Fibroblast of mammary gland (primary cell): ENCODE data around the gene PINK1.

Experiments used
- DNase-seq: peaks from one replicate; pipeline ENCODE4 v3.0.0-alpha.2; 2010; ENCODE audit warnings: low read depth
- H3K4me3 ChIP-seq: 2 replicates; pipeline ENCODE4 v1.5.1; 2011; ENCODE audit warnings: low read depth, mild to moderate bottlenecking, low read length, moderate library complexity; ENCODE audit not compliant: control insufficient read depth
- TF ChIP-seq, protein P1 (sequence below): conservative IDR thresholded peaks from 2 replicates; pipeline ENCODE4 v1.5.1; 2011; ENCODE audit warnings: low read depth, low read length, inconsistent platforms; ENCODE audit not compliant: control insufficient read depth, insufficient read depth

Gene PINK1

DNA sequence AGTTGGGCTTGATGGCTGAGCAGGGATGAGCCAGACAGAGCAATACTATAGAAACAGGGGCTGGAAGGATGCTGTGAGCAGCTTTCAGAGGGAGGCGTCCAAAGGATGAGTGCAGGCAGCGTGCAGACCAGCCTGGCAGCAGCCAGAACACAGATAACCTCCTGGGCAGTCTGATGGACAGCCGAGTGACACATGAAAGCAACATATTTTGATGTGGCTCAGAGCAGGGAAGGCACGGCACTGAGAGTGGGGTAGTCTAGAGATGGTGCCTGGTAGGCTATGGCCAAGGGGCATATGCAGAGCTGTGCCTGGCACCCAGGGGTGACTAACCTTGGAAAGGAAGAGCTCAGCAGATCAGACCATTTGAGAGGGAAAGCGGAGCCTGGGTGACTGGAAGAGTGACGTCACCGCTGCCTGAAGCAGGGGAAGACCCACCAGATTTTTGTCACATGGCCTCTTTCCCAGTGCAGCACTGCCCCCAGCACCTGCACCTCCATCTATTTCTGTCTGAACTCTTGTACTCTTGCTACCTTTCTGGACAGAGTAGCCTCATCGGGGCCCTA is 3.6 kb downstream of the PINK1 start:
- TF ChIP-seq, protein P1, sequence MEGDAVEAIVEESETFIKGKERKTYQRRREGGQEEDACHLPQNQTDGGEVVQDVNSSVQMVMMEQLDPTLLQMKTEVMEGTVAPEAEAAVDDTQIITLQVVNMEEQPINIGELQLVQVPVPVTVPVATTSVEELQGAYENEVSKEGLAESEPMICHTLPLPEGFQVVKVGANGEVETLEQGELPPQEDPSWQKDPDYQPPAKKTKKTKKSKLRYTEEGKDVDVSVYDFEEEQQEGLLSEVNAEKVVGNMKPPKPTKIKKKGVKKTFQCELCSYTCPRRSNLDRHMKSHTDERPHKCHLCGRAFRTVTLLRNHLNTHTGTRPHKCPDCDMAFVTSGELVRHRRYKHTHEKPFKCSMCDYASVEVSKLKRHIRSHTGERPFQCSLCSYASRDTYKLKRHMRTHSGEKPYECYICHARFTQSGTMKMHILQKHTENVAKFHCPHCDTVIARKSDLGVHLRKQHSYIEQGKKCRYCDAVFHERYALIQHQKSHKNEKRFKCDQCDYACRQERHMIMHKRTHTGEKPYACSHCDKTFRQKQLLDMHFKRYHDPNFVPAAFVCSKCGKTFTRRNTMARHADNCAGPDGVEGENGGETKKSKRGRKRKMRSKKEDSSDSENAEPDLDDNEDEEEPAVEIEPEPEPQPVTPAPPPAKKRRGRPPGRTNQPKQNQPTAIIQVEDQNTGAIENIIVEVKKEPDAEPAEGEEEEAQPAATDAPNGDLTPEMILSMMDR: no peak
- no peak for DNase-seq
- H3K4me3 ChIP-seq: no peak overlapping the region

DNA sequence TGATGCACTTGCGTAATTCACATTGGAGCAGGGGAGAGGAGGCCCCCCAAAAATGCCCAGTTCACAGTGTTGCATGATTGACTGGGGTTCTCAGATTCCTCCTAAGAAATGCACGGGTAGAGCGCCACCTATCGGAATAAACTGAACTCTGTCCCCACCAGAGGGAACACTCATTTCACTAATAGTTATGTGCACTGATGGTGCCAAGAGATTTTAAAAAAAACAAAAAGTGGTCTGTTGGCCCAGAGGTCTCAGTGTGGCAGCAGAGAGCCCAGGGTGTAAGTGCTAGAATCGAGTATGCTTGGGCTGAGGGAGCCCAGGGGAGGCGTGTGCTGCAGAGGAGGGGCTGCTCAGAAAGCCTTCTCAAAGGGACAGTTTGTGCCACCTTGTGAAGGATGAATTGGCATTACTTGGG is 6.9 kb downstream of the PINK1 start:
- TF ChIP-seq, protein P1: peak; percentile 77
- no peak overlapping the region for H3K4me3 ChIP-seq
- DNase-seq: peak; percentile 65

DNA sequence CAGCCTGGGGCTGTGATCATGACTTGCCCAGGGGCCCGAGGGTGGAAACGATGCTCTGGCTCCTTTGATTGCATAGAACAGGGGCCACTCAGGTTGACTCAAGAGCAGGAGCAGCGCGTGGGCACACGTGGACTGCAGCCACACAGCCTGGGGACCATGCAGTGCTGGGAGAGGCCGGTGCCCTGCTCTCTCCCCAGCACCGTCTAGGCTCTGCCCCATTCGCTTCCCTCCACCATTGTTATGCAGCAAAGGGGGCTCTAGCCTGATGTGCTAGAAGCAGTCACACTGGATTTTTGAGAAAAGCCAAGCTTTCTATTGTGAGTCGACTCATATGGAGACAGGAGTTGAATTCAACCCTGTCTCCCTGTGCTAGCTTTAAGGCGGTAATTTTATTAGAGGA is 8.7 kb downstream of the PINK1 start:
- TF ChIP-seq, protein P1: no peak
- H3K4me3 ChIP-seq: no peak overlapping the region

DNA sequence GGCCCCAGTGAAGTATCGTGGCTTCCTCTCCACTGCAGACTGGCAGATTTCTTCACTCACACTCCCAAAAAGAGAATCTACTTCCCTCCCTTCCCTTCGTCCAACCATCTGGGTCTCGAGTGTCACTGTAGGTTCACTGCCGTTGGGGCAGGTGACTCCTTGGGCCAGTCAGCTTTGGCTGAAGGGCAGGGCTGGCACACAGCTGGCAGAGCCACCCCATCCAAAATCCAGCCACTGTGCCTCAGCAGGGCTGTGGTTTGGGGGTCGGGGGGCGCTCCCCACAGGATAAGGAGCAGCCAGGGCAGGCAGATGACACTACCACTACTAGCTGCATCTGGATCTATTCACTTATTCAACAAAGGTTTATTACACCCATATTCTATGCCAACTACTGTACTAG is 9.8 kb downstream of the PINK1 start:
- H3K4me3 ChIP-seq: no peak overlapping the region
- DNase-seq: no peak
- TF ChIP-seq, protein P1: no peak

More for the DNA sequence above, 8.7 kb downstream of the PINK1 start:
- no peak for DNase-seq

DNA sequence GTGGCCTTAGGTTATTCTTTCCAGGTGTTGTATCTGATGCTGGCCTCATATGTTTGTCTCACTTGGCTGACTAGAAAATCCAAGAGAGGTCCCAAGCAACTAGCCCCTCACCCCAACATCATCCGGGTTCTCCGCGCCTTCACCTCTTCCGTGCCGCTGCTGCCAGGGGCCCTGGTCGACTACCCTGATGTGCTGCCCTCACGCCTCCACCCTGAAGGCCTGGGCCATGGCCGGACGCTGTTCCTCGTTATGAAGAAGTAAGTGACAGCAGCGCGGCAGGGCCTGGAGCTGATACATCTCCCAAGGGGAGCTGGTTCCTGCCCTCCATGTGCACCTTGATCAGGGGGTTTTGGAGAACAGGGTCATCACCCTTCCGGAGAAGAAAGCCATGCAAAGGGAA is 11.2 kb downstream of the PINK1 start:
- no peak for DNase-seq

DNA sequence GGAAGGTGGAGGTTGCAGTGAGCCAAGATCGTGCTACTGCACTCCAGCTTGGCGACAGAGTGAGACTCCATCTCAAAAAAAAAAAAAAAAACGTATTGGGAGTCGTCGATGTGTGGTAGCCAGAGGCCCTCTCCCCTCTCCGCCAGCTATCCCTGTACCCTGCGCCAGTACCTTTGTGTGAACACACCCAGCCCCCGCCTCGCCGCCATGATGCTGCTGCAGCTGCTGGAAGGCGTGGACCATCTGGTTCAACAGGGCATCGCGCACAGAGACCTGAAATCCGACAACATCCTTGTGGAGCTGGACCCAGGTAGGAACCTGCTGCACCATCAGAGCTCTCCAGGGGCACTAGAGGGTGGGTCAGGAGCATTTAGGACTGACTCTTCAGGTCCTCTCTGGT is 12.2 kb downstream of the PINK1 start:
- DNase-seq: no peak
- TF ChIP-seq, protein P1: no peak
- no peak overlapping the region for H3K4me3 ChIP-seq

More for the DNA sequence above, 11.2 kb downstream of the PINK1 start:
- TF ChIP-seq, protein P1: no peak
- H3K4me3 ChIP-seq: no peak overlapping the region

DNA sequence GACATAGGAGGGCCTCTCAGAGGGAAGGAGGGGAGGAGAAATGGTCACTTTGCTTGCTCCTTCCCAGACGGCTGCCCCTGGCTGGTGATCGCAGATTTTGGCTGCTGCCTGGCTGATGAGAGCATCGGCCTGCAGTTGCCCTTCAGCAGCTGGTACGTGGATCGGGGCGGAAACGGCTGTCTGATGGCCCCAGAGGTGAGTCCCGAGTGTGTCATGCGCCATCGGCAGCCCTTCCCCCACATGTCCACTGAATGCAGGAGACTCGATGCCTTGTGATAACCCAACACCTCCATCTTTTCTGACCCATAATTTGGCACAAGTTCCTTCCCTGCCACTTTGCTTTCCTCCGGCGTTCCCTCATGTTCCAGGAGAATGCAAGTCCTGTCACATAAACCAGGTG is 15.2 kb downstream of the PINK1 start:
- TF ChIP-seq, protein P1: no peak
- DNase-seq: no peak
- no peak overlapping the region for H3K4me3 ChIP-seq
